ENCODE measurements around the gene SP4.
"Not testable (repeated sequence)": the region's sequence is repeated elsewhere in the genome, so short reads cannot be mapped to it uniquely, and the experiment has no call there.

SP4 gene

GRCh38 chr7:21532485-21532884, 104.6 kb downstream of the SP4 start:
- DNase-seq = not testable (repeated sequence)

DNA sequence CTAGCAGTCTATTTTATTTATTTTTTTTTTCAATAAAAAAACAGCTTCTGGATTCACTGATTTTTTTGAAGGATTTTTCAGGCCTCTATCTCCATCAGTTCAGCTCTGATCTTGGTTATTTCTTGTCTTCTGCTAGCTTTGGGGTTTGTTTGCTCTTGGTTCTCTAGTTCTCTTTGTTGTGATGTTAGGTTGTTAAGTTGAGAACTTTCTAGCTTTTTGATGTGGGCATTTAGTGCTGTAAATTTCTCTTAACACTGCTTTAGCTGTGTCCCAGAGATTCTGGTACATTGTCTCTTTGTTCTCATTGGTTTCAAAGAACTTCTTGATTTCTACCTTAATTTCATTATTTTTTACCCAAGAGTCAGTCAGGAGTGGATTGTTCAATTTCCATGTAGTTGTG, 105.8 kb downstream of the SP4 start:
- DNase-seq = not testable (repeated sequence)

DNA sequence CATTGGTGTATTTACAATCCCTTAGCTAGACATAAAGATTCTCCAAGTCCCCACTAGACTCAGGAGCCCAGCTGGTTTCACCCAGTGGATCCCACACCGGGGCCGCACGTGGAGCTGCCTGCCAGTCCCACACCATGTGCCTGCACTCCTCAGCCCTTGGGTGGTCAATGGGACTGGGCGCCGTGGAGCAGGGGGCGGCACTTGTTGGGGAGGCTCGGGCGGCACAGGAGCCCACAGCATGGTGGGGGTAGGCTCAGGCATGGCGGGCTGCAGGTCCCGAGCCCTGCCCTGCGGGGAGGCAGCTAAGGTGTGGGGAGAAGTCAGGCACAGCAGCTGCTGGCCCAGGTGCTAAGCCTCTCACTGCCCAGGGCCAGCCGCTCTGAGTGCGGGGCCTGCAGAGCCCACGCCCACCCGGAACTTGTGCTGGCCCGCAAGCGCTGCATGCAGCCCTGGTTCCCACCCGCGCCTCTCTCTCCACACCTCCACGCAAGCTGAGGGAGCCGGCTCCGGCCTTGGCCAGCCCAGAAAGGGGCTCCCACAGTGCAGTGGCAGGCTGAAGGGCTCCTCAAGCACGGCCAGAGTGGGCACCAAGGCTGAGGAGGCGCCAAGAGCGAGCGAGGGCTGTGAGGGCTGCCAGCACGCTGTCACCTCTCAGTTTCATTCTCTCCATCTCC, 108.7 kb downstream of the SP4 start:
- not testable (repeated sequence) for DNase-seq

DNA sequence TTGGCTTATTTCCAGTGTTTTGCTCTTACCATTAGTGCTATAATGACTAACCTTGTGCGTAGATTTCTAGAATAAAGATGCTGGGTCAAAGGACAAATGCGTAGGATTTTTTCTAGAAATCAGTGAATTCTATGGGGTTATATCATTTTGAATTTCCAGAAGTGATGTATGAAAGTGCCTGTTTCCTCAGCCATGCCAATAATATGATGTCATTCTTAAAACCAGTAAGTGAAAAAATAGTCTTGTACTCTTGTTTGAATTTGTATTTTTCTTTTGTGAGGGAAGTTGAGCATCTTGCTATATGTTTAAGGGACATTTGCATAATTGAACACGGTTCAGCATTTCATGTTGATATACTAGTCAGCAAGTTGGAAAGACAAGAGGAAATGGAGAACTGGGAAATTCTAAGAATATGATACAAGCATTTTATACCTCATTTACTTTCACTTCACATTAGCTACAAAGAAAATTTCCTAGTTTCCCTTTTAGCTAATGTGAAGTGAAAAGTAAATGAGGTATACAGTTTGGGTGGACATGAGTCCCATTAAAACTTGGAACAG, 111.1 kb downstream of the SP4 start:
- no peak for DNase-seq

DNA sequence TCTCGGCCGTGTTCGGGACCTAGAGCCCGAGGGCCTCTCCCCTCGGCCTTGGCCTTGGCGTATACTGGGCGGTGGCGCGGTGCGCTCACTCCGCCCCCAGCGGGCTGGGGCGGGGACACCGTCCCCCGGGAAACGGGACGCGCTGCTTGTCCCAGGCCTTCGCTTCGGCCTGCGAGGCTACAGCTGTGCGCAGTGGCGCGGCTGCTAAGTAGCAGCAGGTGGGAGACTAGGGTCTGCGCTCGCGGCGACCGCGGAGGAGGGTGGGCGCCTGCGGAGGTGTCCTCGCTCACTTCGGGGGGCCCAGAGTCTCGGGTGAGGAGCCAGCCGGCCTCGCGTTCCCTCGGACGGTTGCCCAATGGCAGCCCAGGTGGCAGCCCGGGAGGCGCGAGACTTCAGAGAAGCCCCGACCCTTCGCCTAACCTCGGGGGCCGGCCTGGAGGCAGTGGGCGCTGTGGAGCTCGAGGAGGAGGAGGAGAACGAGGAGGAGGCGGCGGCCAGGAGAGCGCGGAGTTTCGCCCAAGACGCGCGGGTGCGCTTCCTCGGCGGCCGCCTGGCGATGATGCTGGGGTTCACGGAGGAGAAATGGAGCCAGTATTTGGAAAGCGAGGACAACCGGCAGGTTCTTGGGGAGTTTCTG, 115.1 kb downstream of the SP4 start, which contains the start of gene DNAH11:
DNAH11 (plus strand) TSS at position 149 of the 637 bp plus-strand sequence; CDS start at position 356, 207 bp downstream.
- no peak for DNase-seq

DNA sequence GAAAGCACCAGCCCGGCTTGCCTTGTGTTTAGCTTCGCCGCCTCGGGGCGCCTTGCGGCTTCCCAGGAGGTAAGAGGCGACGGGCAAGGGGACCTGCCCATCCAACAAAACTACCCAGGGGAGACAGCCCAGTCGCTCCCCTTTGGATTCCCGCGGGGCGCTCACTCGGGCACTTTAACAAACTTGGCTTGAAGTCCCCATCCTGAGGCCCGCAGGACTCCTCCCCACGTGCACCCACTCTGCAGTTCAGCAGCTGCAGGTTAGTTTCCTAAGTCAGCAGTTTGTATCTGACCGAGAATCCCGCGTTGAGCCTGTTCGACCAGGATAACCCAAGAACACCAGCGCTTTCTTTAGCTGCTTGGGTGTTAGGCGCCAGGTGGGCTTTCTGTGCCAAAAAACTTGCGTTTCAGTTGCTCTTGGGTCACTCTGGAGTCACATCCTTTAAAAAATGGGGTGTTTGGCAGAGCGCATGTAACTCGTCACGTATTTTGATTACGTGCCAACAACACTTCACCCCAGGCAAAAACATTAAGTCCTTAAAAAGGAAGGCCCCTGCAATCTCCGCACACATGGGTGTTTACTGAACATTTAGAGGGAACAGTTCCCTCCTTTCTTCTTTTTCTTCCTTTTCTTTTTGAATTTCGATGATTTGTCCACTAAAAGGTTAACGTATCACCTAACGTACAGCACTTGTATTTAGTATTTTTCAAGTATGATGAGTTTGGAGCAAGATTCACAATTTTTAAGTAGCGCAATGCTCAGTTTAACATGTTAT, 115.8 kb downstream of the SP4 start:
- DNase-seq = no peak

DNA sequence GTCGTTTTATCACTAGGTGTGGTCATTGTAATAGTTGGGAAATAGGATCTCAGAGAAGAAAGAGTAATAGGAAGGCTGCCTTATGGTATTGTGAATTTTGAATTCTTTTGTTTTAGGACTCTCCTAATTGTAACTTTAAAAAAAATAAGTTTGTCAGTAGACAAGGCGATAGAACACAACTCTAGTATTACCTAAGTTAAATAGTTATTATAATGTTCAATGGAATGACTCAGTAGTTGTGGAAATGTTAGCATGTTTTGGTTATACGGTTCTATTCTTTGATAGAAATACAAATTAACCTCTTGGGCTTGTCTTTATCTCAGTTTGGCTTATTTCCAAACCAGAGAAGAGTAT, 116.4 kb downstream of the SP4 start:
- no peak for DNase-seq

- DNase-seq = no peak
These were observed 116.8 kb downstream of the SP4 start for GRCh38 chr7:21544715-21545114.

DNA sequence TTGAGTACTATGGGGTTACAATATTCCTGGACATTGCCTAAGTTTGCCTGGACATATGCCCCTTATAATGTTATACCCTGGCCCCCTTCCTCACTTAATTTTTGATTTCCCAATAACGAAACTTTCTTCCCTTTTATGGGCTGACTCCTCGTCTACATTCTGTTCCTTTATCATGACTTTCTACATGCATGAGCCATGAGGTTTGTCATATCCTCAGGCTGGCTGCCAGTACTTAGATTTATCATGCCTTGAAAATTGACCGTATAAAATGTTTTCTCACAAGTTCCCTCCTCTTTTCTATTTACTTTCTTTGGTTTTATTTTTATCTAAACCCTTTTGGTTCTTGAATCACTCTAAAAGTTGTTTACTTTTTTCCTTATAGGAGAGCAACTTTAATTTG, 119.6 kb downstream of the SP4 start:
- DNase-seq = no peak

DNA sequence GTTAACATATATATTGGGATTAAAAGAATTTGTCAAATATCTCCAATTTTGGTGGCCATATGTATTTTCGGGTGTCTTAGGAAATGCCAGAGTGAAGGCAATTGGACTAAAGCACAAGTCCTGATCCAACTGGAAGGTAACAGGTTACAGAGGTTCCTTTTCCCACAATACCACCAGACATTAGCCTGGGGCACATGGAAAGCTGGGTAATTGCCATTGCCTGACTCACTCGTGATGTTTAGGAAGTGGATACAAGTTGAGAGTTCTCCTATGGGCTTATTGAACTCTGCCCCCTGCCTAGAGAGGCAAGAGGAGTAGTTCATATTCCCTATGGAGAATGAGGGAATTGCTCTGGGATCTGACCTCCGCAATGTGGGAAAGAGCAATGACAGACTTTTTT, 120.6 kb downstream of the SP4 start:
- DNase-seq = no peak

DNA sequence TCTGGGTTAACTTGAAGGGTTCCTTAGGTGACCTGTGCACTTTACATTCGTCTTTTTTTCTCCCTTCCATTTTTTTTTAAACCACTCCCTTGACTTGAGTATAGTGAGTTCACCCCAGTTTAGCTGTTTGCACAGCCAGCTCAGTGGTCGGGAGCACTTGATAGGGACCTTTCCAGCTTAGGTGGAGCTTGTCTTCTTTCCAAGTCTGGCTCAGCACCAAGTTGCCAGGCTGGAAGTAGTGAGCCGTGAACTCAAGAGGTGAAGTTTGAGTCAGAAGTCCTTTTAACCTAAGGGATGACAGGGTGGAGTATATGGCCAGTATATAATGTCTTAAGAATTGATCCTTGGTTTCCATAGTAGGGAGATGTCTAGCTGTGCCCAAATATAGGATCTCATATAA, 122.2 kb downstream of the SP4 start:
- DNase-seq = no peak

GRCh38 chr7:21550821-21551531, 123.1 kb downstream of the SP4 start:
- DNase-seq = no peak

- DNase-seq = no peak
These were observed 134.5 kb downstream of the SP4 start for GRCh38 chr7:21562385-21562784.

All from fibroblast of upper back skin (primary cell).